Upper lobe of right lung (tissue), 1 donor: ENCODE data around the gene ECHS1. TPM values are rescaled to one million over a fixed set of nuclear protein-coding genes. Genes with fewer than 3 reads are reported as not detected.
"Not testable (repeated sequence)": the region's sequence is repeated elsewhere in the genome, so short reads cannot be mapped to it uniquely, and the experiment has no call there.

Source experiments
- ATAC-seq: fragments of 200-7000 bp; cut with Tn5 transposase; one replicate; pipeline ENCODE4 v1.9.1; 2020; ENCODE audit warnings: mild to moderate bottlenecking, moderate library complexity
- DNase-seq: peaks from one replicate; pipeline ENCODE4 v3.0.0-alpha.2; 2020
- H3K27ac ChIP-seq: fragments of 200-600 bp; one replicate; pipeline ENCODE4 v1.8.0; 2022
- H3K27me3 ChIP-seq: fragments of 200-600 bp; one replicate; pipeline ENCODE4 v1.8.0; 2022; ENCODE audit warnings: mild to moderate bottlenecking
- H3K36me3 ChIP-seq: fragments of 200-600 bp; one replicate; pipeline ENCODE4 v1.8.0; 2022
- H3K4me1 ChIP-seq: fragments of 200-600 bp; one replicate; pipeline ENCODE4 v1.8.0; 2022
- H3K4me3 ChIP-seq: fragments of 200-600 bp; one replicate; pipeline ENCODE4 v1.8.0; 2022; ENCODE audit warnings: mild to moderate bottlenecking
- H3K9me3 ChIP-seq: fragments of 200-600 bp; one replicate; pipeline ENCODE4 v1.8.0; 2022
- CTCF ChIP-seq: fragments of 200-600 bp; IDR thresholded peaks from one replicate; pipeline ENCODE4 v1.8.0; 2022; ENCODE audit warnings: antibody characterized with exemption
- intact Hi-C: fragments of 100-400 bp; cut with DNase I; formaldehyde crosslinking; loops from one replicate; pipeline ENCODE4 v1.11.0; 2022
- total RNA-seq: library from RNA; stranded (reverse); fragmentation: NEBNext Ultra II Directional; extraction: Animal tissue kit (Norgen Biotek cat#: 25700); gene quantifications from one replicate; pipeline ENCODE4 v1.2.1, GENCODE V29; 2021
- donor health status: DM: no; HTN: yes; CAD: no; lungs with severe emphysema.

The ECHS1 gene
- total RNA-seq, 1 donor from 2014 or later, result 55.8 TPM

DNA sequence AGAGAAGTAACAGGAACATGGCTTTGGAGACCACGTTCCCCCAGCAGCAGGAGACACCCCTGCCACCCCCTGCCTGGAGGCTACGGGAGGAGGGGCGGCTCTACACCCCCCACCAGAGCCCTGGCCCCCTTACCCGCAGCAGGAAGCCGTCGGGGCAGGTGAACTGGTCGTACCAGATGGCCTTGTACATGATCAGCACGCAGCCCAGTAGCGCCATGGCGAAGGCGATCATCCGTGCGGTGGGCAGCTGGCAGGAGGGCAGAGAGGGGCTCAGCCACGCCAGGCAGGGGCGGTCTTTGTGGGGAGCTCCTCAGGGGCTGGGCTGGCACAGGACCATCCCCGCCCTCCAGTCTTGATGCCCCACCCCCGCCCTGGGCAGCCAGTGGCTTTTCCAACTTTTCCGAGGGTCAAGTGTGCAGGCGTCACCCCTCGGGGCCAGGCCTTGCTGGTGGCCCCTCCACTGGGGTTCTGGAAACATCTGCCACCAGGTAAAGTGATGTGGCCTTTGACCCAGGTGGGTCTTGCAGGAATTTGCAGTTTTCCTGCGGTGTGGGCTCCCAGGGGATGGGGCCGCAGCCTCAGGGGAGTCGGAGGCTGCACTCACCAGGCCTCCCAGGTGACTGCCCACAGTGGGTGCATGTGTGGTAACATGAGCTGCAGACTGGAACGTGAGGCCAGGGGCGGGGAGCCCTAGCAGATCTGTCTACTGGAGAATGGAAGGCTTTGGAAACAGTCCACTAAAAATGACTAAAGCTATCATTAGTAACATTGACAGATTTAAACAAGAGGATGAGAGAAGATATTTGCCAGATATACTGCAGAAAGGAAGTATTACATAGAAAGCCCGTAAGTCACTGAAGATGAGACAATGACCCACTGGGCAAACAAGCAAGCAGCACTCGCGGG, 46.2 kb downstream of the ECHS1 start:
- DNase-seq (no peak), ATAC-seq (no peak)
- Histone ChIP-seq H3K4me1 (peaks cover 12% of the 10 kb centered on the region), H3K9me3 (no peaks in the 10 kb centered on the region), H3K4me3 (no peak overlapping the region), H3K27ac (no peak overlapping the region), H3K27me3 (peaks cover 62% of the 10 kb centered on the region), H3K36me3 (no peaks in the 10 kb centered on the region)
- TF ChIP-seq CTCF, result no peak
- intact Hi-C loops, result no loop called here

DNA sequence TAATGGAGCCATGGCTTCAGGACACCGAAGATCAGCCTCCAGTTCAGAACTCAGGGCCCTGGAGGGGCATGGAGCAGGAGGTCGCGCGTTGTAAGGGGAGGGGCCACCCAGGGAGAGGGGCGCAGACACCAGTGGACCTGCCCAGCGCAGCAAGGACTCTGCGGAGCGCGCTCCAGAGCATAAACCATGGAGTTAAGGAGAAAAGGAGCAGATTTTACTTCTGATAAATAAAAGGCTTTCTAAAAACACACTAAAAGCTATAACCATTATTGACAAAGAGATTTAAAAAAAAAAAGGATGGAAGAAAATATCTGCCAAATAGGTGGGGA, 47.0 kb downstream of the ECHS1 start:
- peak overlapping the region; percentile 23 for H3K4me3 ChIP-seq
- H3K4me1 ChIP-seq, result peaks cover 12% of the 10 kb centered on the region
- no peak overlapping the region for H3K27ac ChIP-seq
- no peaks in the 10 kb centered on the region for H3K36me3 ChIP-seq
- ATAC-seq (no peak), DNase-seq (no peak)
- intact Hi-C loops, result no loop called here
- H3K9me3 ChIP-seq, result no peaks in the 10 kb centered on the region
- H3K27me3 ChIP-seq, result peaks cover 55% of the 10 kb centered on the region
- no peak for TF ChIP-seq CTCF

GRCh38 chr10:133325440-133326222, 47.5 kb downstream of the ECHS1 start:
- Histone ChIP-seq H3K9me3 (no peaks in the 10 kb centered on the region), H3K4me3 (peak overlapping the region; percentile 23), H3K4me1 (peaks cover 12% of the 10 kb centered on the region), H3K27ac (no peak overlapping the region), H3K27me3 (peaks cover 50% of the 10 kb centered on the region), H3K36me3 (no peaks in the 10 kb centered on the region)
- no peak for DNase-seq
- intact Hi-C loops, result no loop called here
- TF ChIP-seq CTCF, result no peak
- ATAC-seq, result no peak

DNA sequence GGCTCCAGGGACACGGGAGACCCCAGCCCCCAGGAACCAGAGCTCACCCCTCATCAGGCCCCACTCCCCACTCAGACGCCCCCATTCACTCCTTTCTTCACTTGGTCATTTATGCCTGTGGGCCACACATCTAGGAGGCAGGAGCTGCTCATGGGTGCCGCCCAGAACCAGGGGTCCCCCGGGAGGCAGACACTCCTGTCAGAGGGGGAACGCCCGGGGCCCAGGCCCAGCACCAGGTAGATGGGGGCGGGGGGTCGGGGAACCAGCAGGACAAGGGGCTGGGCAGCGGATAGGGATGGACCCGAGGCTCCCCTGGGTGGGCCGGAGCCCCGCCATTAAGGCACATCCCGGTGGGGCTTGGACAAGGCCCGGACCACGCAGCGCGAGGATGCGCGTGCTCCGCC, 48.3 kb downstream of the ECHS1 start:
- ATAC-seq, result no peak
- Histone ChIP-seq H3K27me3 (peaks cover 49% of the 10 kb centered on the region), H3K9me3 (no peaks in the 10 kb centered on the region), H3K4me1 (peaks cover 9% of the 10 kb centered on the region), H3K4me3 (no peak overlapping the region), H3K36me3 (no peaks in the 10 kb centered on the region), H3K27ac (no peak overlapping the region)
- DNase-seq, result no peak
- intact Hi-C loops, result no loop called here
- no peak for TF ChIP-seq CTCF

GRCh38 chr10:133324198-133324792, 48.9 kb downstream of the ECHS1 start:
- TF ChIP-seq CTCF, result no peak
- intact Hi-C loops, result no loop called here
- H3K27ac ChIP-seq, result no peak overlapping the region
- H3K9me3 ChIP-seq, result no peaks in the 10 kb centered on the region
- DNase-seq (peak; percentile 82), ATAC-seq (peak; percentile 66)
- H3K36me3 ChIP-seq, result no peaks in the 10 kb centered on the region
- peaks cover 50% of the 10 kb centered on the region for H3K27me3 ChIP-seq
- peaks cover 9% of the 10 kb centered on the region for H3K4me1 ChIP-seq
- H3K4me3 ChIP-seq, result no peak overlapping the region

- ATAC-seq, H3K4me3 ChIP-seq, H3K27ac ChIP-seq, H3K9me3 ChIP-seq, intact Hi-C loops, H3K36me3 ChIP-seq, DNase-seq: not testable (repeated sequence)
- Histone ChIP-seq H3K27me3 (peaks cover 36% of the 10 kb centered on the region), H3K4me1 (peaks cover 12% of the 10 kb centered on the region)
These were observed 51.0 kb downstream of the ECHS1 start for GRCh38 chr10:133322064-133322709.

DNA sequence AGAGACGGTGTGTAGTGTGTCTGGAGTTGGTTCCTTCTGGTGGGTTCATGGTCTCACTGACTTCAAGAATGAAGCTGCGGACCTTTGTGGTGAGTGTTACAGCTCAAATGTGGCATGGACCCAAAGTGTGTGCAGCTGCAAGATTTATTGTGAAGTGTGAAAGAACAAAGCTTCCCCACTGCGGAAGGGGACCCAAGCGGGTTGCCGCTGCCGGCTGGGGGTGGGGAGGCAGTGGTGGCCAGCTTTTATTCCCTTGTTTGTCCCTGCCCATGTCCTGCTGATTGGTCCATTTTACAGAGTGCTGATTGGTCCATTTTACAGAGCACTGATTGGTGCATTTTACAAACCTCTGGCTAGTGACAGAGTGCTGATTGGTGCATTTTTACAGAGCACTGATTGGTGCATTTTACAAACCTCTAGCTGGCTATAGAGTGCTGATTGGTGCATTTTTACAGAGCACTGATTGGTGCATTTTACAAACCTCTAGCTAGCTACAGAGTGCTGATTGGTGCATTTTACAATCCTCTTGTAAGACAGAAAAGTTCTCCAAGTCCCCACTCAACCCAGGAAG, 52.2 kb downstream of the ECHS1 start:
- H3K9me3 ChIP-seq, H3K4me1 ChIP-seq, H3K4me3 ChIP-seq, ATAC-seq, H3K27ac ChIP-seq, DNase-seq, H3K36me3 ChIP-seq, intact Hi-C loops: not testable (repeated sequence)
- H3K27me3 ChIP-seq, result peaks cover 23% of the 10 kb centered on the region
